ENCODE data around the gene MON1B. TPM values are rescaled to one million over a fixed set of nuclear protein-coding genes. Genes with fewer than 3 reads are reported as not detected.

The MON1B gene
- total and polyA plus RNA-seq, 9 of the 15 experiments (the other 6 are each of a cell fraction or from before 2014, with no cell fraction given) = 5.0 to 66.0 (median 12.6) TPM

DNA sequence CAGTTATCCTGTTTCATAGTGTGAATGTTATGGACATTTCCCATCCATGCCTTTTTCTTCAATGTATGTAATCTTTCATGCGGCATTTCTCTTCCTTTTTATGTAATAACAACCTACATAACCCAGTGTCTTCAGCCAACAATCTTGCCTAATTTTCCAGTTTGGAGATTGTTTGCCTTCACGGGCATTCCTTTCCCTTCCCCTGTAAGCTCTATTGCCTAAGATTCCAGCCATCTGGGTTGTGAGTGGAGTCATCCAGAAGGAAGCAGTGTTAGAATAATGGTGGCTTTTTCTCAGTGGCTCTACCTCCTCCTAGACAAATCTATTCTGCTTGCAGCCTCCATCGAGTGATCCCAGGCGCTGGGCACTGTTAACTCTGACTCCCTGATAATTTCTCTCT is 30.5 kb downstream of the MON1B start:
- Histone ChIP-seq H3K9ac (ENCODE audit: insufficient read depth in 1 of 2, low read depth in 2 of 2, low read length in 2 of 2) (no peak overlapping the region), H2AFZ (ENCODE audit: low read depth, low read length) (no peak overlapping the region), H3K4me3 (no peak overlapping the region), H3K4me1 (replicated peaks in 1 of 2; ENCODE audit: control insufficient read depth in 2 of 2, insufficient read depth in 2 of 2, low read length in 2 of 2) (no peaks in the 10 kb centered on the region), H3K27ac (ENCODE audit: extremely low read depth, low read depth, low read length) (no peak overlapping the region), H3K27me3 (ENCODE audit: control insufficient read depth in 2 of 2, insufficient read depth in 2 of 2, low read length in 2 of 2) (no peaks in the 10 kb centered on the region; a peak in 2 of 5 replicates), H3K9me3 (replicated peaks; ENCODE audit: control insufficient read depth, insufficient read depth, low read depth, low read length) (no peaks in the 10 kb centered on the region), H4K20me1 (replicated peaks; ENCODE audit: control insufficient read depth, insufficient read depth, low read length) (no peaks in the 10 kb centered on the region), H3K9me1 (ENCODE audit: control insufficient read depth, insufficient read depth, low read length) (no peaks in the 10 kb centered on the region), H3K79me2 (ENCODE audit: control insufficient read depth, insufficient read depth, low read length) (no peaks in the 10 kb centered on the region), H3K4me2 (ENCODE audit: insufficient read depth, low read length) (no peak overlapping the region), H3K36me3 (ENCODE audit: control insufficient read depth, insufficient read depth, low read length) (no peaks in the 10 kb centered on the region)
- WGBS (ENCODE audit: insufficient coverage, low coverage, missing lambda C conversion rate) = 3% methylated on average over 4 of the region's 4 CpGs
- POLR2A ChIA-PET = no interaction called here
- ATAC-seq (no peak), DNase-seq (ENCODE audit: extremely low read depth in 1 of 4, low spot score in 3 of 4) (no peak), FAIRE-seq (no peak)
- CTCF ChIA-PET (ENCODE audit: low intra/inter-chr PET ratio) = no interaction called here
- in situ Hi-C loops (cut with MboI) = no loop called here
- intact Hi-C loops (cut with micrococcal nuclease) = no loop called here
- no TSS peak for BruUV-seq (replicated peaks)
- TF ChIP-seq, protein P1, sequence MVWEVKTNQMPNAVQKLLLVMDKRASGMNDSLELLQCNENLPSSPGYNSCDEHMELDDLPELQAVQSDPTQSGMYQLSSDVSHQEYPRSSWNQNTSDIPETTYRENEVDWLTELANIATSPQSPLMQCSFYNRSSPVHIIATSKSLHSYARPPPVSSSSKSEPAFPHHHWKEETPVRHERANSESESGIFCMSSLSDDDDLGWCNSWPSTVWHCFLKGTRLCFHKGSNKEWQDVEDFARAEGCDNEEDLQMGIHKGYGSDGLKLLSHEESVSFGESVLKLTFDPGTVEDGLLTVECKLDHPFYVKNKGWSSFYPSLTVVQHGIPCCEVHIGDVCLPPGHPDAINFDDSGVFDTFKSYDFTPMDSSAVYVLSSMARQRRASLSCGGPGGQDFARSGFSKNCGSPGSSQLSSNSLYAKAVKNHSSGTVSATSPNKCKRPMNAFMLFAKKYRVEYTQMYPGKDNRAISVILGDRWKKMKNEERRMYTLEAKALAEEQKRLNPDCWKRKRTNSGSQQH (CRISPR knock-in tag; IDR thresholded peaks at IDR 0.05) = no peak
- no peak for TF ChIP-seq SREBF1 (IDR thresholded peaks at IDR 0.05; ENCODE audit: borderline replicate concordance, low read depth, low read length)
- TF ChIP-seq, protein P2, sequence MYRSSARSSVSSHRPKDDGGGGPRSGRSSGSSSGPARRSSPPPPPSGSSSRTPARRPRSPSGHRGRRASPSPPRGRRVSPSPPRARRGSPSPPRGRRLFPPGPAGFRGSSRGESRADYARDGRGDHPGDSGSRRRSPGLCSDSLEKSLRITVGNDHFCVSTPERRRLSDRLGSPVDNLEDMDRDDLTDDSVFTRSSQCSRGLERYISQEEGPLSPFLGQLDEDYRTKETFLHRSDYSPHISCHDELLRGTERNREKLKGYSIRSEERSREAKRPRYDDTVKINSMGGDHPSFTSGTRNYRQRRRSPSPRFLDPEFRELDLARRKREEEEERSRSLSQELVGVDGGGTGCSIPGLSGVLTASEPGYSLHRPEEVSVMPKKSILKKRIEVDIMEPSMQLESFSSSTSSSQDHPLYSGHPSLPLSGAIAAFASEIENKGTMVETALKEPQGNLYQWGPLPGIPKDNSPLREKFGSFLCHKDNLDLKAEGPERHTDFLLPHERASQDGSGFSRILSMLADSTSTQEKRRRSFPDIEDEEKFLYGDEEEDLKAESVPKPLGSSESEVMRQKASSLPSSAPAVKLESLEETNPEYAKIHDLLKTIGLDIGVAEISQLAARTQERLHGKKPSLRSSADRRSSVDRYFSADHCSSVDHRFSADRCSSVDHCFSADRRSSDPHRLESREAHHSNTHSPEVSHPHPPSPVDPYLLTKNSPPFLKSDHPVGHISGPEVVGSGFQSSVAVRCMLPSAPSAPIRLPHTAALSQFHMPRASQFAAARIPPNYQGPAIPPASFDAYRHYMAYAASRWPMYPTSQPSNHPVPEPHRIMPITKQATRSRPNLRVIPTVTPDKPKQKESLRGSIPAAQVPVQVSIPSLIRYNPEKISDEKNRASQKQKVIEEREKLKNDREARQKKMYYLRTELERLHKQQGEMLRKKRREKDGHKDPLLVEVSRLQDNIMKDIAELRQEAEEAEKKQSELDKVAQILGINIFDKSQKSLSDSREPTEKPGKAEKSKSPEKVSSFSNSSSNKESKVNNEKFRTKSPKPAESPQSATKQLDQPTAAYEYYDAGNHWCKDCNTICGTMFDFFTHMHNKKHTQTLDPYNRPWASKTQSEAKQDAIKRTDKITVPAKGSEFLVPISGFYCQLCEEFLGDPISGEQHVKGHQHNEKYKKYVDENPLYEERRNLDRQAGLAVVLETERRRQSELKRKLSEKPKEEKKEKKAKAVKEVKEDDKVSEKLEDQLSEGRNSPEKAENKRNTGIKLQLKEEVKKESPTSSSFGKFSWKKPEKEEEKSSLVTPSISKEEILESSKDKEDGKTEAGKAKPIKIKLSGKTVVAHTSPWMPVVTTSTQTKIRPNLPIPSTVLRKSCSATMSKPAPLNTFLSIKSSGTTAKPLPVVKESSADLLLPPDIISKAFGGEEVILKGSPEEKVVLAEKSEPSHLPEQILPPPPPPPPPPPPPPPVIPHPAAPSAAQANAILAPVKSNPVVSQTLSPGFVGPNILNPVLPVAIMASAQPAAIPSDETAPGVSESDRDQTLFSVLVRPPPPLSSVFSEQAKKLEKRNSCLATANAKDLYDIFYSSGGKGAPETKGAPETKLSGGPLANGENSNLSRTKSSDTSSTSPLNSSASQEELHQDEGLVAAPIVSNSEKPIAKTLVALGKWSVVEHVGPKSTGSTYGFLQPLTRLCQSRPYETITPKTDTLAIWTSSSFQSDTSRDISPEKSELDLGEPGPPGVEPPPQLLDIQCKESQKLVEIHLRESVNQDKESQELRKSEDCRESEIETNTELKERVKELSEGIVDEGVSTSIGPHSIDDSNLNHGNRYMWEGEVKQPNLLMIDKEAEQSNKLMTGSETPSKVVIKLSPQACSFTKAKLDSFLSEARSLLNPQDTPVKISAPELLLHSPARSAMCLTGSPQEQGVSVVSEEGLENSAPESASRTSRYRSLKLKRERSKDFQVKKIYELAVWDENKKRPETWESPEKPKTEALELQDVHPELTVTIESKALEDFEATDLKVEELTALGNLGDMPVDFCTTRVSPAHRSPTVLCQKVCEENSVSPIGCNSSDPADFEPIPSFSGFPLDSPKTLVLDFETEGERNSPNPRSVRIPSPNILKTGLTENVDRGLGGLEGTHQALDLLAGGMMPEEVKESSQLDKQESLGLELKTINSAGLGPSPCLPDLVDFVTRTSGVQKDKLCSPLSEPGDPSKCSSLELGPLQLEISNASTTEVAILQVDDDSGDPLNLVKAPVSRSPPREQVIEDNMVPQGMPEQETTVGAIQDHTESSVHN (IDR thresholded peaks at IDR 0.05; ENCODE audit: borderline replicate concordance in 1 of 2, low read depth in 1 of 2) = no peak
- TF ChIP-seq NFXL1 (CRISPR knock-in tag; IDR thresholded peaks at IDR 0.05) = no peak
- TF ChIP-seq ZNF785 (CRISPR knock-in tag; IDR thresholded peaks at IDR 0.05) = no peak
- TF ChIP-seq E2F3 (CRISPR knock-in tag; IDR thresholded peaks at IDR 0.05) = no peak
- TF ChIP-seq, protein P3, sequence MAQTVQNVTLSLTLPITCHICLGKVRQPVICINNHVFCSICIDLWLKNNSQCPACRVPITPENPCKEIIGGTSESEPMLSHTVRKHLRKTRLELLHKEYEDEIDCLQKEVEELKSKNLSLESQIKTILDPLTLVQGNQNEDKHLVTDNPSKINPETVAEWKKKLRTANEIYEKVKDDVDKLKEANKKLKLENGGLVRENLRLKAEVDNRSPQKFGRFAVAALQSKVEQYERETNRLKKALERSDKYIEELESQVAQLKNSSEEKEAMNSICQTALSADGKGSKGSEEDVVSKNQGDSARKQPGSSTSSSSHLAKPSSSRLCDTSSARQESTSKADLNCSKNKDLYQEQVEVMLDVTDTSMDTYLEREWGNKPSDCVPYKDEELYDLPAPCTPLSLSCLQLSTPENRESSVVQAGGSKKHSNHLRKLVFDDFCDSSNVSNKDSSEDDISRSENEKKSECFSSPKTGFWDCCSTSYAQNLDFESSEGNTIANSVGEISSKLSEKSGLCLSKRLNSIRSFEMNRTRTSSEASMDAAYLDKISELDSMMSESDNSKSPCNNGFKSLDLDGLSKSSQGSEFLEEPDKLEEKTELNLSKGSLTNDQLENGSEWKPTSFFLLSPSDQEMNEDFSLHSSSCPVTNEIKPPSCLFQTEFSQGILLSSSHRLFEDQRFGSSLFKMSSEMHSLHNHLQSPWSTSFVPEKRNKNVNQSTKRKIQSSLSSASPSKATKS (CRISPR knock-in tag; IDR thresholded peaks at IDR 0.05) = no peak
- TF ChIP-seq, protein P4, sequence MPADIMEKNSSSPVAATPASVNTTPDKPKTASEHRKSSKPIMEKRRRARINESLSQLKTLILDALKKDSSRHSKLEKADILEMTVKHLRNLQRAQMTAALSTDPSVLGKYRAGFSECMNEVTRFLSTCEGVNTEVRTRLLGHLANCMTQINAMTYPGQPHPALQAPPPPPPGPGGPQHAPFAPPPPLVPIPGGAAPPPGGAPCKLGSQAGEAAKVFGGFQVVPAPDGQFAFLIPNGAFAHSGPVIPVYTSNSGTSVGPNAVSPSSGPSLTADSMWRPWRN (IDR thresholded peaks at IDR 0.05; ENCODE audit: low read depth) = no peak

All from K562 (cell line).